UCSD-AML1 (cell line): ENCODE data around the gene NTN1.

ENCODE experiments used
- DNase-seq: peaks from one replicate; lab custom pipeline; 2025; ENCODE audit not compliant: unreplicated experiment; lab: John Stamatoyannopoulos, UW

NTN1 gene

DNA sequence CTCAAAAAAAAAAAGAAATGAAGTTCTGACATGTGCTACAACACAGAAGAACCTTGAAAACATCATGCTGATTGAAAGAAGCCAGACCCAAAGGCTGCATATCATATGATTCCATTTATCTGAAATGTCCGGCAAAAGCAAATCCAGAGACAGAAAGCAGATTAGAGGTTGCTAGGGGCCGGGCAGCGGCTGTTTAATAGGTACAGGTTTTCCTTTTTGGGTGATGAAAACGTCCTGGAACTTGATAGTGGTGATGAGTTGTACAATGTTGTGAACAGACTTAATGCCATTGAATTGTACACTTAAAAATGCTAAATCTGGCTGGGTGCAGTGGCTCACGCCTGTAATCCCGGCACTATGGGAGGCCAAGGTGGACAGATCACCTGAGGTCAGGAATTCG is 166.5 kb downstream of the NTN1 start:
- DNase-seq: no peak

DNA sequence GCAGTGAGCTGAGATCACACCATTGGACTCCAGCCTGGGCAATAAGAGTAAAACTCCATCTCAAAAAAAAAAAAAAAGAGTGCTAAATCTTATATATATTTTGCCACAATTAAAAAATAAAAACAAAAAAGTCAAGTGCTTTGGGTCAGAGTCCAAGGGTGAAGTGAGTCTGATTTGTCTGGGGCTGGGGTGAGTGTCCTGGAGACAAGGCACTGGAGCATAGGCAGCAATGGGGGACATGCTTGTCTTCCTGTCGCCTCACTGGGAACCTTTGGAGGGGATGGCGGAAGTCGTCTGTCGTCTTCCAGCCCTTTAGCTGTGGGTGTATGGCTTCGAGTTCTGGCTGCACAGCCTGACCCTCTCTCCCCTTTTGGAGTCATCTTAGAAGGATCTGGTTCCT is 167.1 kb downstream of the NTN1 start:
- DNase-seq: no peak

DNA sequence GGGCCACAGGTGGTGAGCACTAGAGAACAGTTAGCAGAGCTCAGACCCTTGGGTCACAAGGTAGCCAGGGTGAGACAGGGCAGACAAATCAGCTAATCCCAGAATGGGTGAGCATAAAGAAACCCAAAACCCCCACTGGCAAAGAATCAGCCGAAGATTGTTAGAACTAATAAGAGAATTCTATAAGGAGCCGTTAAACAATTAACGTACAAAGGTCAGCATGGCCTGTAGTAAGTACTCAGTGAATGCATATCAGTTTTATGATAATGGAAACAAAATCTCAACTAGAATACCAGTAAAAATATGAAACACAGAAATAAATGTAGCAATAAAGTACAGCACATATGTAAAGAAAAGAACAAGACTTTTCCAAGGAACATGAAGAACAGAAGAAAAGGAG is 168.6 kb downstream of the NTN1 start:
- no peak for DNase-seq

DNA sequence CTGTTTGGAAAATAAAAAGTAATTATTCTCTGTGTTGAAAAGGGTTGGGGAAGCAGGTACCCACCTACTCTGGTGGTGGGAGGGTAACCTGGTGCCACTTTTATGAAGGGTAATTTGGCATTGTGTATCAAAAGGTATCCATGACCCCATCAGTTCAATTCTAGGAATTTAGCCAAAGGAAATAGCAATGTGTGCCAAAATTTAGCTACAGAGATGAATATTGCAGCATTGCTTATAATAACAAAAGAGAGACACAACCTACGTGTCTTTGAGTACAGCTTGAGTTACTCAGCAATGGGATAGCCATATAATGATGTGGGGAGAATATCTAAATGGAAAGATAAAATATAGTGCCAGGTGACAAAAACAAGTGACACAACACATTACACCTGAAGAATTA is 170.7 kb downstream of the NTN1 start:
- no peak for DNase-seq

DNA sequence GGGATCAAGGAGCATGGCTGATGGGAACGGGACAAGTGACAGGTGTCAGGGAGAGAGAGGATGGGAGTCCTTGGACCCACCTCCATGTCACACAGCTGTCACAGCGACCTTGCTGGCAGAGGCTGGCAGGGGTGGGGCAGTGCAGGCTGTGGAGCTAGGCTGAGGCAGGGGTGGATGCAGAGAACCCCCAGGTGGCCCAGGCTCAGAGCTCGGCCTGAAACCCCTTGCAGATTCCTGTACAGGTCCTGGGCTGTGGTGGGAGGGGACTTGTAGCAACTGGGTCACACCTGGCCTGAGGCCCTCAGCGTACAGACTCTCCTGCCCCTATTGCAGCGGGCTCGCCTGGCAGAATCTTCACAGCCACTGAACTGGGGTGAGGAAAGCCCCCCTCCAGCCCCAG is 174.1 kb downstream of the NTN1 start:
- no peak for DNase-seq

DNA sequence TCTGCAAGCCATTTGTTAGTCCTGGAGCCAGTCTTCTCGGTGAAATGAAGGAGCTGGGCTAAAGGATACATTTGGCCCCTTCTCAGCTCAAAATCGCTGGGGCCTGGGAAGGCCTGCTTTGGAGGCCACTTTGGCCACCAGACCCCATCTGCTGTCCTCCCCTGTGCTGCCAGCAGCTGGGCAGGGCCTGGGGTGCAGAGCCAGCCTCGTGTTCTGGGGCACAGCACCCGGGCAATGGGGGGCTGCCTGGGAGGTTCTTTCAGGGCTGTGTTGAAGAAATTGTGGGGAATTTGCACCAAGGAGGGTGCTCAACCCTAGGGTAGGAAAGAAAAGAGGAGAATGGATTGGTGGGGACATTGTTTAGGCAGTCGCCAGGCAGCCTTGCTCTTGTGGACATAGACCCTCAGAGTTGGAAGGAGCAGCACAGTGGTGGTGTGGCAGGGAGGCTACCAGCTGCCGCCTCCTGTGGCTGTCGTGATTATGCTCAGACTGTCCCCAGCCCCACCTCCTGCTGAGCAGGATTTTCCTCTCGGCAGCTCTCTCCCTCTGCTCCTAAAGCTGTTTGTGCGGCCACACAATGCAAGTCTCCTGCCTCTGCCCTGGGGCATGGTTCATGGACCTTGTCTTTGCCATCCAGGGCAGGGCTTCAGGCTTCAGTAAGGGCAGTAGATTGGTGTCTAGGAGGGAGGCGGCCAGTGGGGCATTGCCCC is 174.8 kb downstream of the NTN1 start:
- no peak for DNase-seq

DNA sequence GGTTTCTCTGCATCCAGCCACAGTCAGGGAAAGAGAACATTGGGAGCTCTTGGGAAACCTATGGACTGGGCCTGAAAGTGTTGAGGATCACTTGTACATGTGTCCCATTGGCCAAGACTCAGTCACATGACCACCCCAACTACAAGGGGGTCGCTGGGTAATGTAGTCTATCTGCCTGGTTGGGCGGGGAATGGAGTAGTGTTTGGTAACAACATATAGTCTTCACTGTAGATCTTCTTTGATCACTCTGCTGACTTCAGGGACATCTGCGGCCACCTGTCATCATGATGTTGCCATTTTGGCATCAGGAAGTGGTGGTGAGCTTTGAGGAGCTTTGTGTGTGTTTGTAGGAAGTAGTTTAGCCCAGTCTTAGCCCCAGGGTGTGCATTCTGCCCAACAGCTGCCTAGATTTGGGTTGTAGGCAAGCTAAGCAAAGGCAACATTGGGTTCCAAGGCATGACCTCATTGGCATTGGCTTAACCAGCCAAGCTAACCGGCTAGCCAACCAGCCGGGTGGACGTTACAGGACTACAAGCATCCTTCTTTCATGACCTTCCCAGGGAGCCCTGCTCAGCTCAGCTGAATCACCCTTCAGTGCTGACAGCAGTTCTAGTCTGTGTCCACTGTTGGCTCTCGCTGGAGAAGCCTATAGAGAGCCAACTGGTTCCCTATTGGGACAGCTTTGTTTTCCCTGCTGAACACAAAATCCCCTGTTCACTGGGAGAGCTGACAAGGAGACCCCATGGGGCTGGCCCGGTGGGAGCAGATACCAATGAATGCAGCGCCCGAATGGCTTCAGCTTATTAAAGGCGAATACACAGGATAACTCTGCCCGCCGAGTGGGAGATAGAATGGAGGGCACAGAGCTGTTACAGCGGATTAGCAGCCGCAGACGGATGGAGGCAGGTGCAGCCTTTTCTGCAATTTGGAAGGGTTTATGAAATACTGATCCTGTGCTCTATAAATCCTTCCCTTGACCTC is 178.6 kb downstream of the NTN1 start:
- no peak for DNase-seq

DNA sequence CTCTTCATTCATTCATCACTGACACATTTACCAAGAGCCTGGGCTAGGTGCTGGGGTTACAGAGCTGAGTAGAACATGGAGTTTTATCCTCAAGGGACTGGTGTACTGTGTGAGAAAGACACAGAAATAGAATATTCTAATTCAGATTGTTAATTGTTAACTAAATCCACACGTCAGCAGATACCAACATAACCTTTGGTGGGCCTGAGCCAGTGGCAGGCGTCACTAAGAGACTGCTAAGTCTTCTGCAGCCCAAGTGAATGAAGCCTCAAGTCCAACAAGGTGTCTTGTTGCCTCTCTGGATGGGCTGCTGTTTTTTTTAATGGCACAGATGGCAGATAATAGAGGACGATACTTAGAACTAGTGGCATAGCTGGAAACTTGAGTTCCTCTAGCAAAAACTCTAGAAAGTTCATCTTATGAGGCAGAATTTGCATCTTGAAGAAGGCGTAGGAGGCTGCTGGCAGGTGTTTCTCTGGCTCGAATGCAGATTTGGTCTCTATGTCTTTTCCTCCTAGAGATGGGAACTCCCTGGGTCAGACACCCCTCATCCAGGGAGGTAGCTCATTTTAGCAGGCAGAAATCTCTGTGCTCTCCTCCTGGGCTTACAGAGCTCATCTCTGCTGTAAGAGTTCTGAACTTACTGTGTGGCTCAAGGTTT is 179.5 kb downstream of the NTN1 start:
- DNase-seq: no peak

DNA sequence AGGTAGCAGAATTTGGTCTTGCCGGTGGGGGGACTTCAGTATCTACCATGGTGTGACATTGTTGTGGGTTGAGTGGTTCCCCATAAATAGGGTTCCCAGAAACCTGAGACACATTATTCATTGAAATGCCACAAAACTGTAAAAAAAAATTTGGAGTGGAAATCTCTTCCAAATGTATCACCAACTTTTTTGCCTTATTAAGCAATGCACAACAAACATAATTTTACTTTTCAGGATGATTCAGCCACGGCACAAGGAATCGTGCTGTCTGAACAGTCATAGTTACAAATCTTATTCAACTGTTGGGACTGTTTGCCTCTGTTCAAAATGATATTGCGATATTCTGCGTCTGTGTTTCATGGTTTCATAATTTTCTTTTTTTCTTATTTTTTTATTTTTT is 181.2 kb downstream of the NTN1 start:
- no peak for DNase-seq

DNA sequence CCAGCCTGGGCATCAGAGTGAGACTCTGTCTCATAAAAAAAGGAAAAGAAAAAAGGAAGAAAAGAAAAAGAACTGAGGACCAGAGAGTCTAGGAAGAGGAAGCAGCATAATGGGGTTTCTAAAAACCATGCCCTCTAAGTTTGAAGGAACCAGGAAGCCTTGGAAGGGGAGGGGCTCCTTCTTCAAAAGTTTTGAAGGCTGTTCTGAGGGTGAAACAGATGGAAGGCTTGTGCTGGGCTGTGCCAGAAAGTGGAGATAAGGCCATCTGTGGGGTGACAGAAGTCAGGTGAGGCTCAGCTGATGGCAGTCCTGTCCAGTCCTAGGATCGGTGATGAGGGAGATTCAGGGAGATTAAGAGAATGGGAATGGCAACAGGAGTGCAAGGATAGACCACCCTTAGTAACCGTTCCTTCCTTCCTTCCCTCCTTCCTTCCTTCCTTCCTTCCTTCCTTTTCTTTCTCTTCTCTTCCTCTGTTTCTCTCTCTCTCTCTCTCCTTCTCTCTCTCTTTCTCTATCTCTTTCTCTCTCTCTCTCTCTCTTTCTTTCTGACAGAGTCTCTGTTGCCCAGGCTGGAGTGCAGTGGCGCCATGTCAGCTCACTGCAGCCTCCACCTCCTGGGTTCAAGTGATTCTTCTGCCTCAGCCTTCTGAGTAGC is 182.6 kb downstream of the NTN1 start:
- DNase-seq: no peak

DNA sequence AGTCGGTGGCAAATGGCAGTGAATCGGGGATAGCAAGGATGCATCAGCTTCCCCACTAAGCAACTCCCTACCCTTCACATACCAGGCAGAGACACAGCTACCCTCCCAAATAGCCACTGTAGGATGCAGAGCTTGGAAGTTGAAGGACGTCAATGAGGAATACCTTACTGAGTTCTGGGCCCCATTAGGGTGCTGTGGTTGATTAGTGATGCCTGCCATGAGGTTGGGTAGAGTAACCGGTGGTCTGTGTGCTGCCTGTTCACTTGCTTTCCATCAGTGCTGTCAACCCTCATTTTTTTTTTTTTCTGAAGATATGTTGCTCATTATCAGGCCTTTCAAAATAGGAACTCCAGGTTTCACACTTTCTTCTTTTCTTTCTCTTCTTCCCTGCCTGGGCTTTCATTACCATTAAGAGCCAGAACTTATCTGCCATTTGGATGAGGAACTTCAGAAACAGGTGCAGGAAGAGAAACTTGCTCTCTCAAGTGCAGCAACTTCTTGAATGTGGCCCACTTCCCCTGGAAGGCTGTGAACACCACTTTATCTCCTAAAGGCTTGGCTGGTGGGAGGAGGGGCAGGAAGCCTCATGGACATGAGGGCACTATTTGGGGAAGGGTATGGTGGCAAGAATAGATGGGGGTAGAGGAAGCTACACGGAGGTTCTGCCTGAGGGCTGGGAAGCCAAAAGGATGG is 183.5 kb downstream of the NTN1 start:
- peak; percentile 41 for DNase-seq

DNA sequence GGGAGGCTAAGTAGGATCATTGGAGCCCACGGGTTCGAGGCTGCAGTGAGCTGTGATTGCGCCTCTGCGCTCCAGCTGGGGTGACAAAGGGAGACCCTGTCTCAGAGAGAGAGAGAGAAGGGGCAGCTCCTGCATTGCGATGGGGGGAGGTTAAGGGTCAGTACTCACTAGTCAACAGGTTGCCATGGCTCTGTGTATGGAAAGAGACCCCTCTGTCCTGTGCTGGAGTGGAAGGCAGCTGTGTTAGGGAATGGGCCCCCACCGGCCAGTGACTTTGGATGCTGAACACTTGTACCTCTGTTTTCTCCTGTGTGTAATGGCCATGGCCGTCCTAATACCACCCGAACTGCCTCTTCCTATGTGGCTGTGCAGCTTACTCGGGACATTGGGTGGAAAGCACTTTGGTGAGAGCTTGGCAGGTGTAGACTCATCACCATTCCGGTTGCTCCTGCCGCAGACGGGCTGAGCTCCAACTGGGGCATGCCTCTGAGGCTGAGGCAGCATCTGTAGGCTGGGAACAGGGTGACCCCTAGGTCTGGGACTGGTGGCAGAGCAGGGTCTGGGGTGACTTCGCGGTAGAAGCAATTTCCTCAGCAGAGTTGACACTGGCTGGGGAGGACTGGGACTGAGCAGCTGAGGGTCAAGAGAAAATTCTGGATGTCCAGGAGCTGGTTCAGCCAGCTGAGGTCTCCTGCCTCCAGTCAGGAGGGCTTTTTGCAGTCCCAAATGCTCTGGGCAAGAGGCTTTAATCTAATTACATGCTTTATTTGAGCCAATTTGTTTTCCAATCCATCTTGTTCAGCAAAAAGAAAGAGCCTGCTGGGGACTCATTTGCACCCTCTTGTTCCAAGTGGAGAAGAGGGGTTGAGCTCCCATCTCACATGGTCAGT is 184.5 kb downstream of the NTN1 start:
- no peak for DNase-seq

DNA sequence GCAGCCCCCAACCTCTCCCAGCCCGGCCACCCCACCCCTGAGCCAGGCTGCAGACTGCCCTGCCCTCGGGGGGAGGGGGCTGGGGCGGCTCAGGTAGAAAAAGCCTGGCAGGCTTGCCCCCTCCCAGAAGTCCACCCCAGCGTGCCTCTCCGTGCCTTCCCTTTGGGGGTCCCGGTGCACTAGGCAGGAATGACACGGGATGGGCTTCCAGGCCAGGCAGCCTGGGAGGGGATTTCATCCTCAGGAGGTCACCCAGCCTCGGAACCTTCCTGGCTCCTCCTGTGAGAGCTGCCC is 185.0 kb downstream of the NTN1 start:
- DNase-seq: no peak

DNA sequence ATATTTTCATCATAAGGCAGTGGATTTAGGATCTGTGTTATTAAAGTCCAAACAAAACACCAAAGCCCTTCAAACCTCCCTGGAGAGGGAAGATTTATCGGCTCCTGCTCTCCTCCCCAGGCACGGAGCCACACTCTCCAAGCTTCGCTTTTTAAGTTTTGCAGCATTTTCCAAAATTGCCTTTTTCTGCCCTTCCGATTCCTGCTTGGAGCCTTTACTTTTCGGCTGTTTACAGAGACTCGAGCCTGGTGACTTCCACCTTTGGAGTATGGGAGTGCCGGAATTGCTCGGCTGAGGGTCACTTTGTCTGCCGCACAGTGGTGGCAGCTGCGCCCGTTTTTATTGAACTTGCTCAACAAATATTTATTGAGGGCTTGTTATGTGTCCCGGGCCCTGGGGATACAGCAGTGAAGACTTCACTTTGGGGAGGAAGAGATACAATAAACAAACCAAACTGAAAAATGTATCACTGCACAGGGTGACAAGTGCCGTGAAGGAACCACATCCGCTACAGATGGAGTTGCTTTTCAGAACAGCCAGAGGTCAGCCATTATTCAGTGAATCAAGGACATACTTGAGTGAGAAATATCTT is 185.5 kb downstream of the NTN1 start:
- no peak for DNase-seq

DNA sequence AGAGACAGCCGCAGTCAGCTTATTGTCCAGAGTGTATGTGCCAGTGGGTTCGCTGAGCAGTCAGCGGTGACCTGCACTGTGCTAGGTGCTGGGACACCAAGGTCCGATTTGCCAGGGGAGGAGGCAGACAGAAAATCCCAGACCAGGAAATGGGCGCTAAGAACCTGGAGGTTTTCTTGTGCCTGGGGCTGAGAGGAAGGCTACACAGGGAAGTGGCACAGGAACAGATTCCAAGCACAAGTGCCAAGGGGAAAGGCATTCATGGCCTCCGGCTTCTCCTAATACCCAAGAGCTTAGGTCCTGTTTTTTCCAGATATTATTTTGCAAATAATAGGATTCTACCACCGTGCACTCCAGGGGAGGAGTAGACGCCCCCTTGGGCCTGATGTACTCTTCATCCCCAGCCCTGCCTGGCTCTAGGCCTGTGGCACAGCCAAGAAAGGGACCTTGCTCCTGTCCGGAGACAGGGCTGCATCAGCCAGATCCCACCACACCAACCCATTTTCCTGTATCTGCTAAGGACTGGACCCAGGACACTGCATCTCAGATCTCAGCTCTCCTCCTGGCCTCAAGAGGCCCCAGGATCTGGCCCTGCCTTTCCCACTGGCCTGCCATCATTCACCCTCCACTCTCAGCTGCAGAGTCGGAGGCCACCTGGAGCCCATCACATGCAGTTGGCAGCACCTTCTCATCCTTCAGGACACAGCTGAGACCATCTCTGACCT is 187.2 kb downstream of the NTN1 start:
- DNase-seq: no peak

DNA sequence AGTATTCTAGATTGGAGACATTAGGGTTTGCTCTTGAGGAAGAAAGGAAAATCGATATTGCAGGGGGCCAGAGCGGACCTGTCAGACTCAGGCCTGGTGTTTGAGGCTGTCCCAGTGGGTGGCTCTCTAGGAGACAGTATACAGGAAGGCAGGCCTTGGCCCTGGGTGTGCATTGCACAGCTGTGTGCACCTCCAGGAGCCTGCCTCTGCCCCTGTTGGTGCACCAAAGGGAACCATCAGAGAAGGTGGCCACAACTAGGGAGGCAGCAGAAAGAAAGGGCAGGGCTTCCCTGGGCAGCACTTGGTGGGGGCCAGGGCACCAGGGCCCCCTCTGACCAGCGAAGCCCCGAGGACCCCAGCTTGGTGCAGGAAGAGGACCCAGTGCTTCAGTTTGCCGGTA is 188.0 kb downstream of the NTN1 start:
- no peak for DNase-seq

DNA sequence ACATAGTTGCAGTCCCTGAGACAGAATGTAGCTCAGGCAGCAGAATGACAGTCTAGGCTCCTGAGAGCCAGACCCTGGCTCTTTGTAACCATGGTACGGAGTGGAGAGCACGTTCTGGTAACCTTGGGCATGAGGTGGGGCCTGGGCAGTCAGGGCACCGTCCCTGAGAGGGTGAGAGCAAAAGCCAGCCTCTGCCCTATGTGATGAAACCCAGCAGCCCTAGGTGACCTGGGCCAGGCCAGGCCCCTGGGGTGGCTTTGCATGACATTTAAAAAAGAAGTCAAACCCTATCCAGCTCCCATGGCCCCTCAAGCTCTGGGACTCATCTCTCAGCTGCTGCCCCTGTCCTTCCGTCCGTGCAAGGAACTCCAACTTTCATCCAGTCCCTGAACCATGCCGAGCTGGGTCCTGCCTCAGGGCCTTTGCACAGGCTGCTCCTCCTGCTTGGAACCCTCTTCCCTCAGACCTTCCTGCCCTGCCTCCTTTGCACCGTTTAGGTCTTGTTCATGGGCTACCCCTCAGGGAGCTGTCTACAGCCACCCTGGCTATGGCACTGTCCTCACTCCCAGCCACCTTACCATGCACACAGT is 188.6 kb downstream of the NTN1 start:
- no peak for DNase-seq

DNA sequence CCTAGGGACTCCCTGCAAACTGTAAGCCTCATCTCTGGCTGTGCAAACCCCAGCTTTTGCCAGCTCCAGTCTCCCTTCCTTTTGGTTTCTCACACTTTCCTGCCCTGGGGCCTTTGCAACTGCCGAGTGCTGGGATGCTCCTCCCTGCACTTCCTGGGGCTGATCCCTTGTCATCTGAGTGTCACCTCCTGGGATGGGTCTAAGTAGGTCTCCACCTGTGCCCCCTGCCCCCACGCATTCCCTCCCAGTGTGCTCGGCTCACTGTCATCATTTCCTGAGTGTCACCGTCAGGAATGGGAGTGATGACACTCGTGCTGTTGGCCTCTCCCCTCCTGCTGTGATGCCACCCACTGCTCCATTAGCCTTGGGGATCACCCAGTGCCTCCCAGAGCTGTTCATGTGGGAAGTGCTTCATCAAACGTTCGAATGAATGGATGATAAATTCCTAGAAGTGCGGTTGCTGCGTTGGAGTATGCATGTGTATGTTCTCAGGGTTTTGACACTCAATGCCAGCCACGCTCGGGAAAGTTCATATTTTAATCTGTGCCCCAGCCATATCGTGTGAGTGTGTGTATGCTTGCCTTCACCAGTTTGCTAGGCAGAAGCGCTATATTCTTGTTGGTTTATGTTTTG is 189.9 kb downstream of the NTN1 start:
- no peak for DNase-seq
